Measurements from ENCODE around the gene IQSEC1. TPM values are rescaled to one million over a fixed set of nuclear protein-coding genes. Genes with fewer than 3 reads are reported as not detected.

IQSEC1 gene
- total RNA-seq, 1 donor: 22.1 TPM

GRCh38 chr3:13058346-13059120 lies 14.7 kb downstream of the IQSEC1 start:
- no peak overlapping the region for H3K27ac ChIP-seq (ENCODE audit: low read depth, low read length)
- H3K27me3 ChIP-seq (ENCODE audit: insufficient read depth, low read length): peaks cover 7% of the 10 kb centered on the region

DNA sequence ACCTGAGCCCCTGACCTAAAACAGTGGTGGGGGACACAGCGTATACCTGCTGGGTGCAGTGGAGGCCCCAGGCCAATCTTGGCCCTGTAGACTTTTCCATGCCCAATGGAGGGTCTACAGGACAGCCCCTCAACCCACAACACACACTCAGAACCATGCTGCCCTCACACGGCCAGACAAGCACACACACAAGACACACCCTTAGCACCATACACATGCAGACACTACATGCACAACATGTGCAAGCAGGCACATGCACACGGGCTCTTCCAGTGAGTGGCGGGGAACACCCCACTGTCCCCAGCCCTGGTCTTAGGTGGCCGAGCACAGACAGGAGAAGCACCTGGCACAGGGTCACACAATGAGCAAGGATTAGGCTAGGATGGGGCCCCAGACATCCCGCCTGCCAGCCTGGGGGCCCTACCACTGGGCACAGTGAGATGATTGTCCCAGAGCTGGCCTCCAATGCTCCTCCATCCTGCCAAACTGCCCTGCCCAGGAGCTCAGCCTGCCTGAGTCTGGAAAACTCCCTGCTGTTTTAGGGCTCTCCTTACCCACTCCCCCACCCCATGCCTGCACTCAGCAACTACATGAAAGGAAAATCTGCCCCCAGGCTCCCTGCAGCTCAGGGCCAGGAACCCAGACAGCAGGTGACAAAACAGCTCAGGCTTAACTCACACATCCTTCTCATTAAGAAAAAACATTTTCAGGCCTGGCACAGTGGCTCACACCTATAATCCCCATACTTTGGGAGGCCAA lies 15.8 kb downstream of the IQSEC1 start:
- Histone ChIP-seq H3K4me3 (ENCODE audit: insufficient read depth, low read length) (no peak overlapping the region), H2AFZ (ENCODE audit: low read length) (no peak overlapping the region), H3K4me1 (ENCODE audit: insufficient read depth, low read length) (no peaks in the 10 kb centered on the region), H3K4me2 (ENCODE audit: insufficient read depth, low read length) (no peak overlapping the region), H4K20me1 (ENCODE audit: insufficient read depth, low read length) (no peaks in the 10 kb centered on the region), H3K36me3 (ENCODE audit: insufficient read depth, low read length) (no peaks in the 10 kb centered on the region), H3K9me3 (ENCODE audit: low read depth, low read length) (no peaks in the 10 kb centered on the region), H3K27ac (ENCODE audit: low read depth, low read length) (no peak overlapping the region), H3K27me3 (ENCODE audit: insufficient read depth, low read length) (peaks cover 16% of the 10 kb centered on the region), H3K79me2 (ENCODE audit: insufficient read depth, low read length) (no peaks in the 10 kb centered on the region)
- no peak for DNase-seq (ENCODE audit: insufficient read length, low spot score, missing footprints)
- TF ChIP-seq CTCF (IDR thresholded peaks at IDR 0.05; ENCODE audit: extremely low read depth, low read depth, low read length): no peak

More at GRCh38 chr3:13058346-13059120, 14.7 kb downstream of the IQSEC1 start:
- no peaks in the 10 kb centered on the region for H3K36me3 ChIP-seq (ENCODE audit: insufficient read depth, low read length)
- H2AFZ ChIP-seq (ENCODE audit: low read length): no peak overlapping the region
- H3K4me1 ChIP-seq (ENCODE audit: insufficient read depth, low read length): no peaks in the 10 kb centered on the region
- no peak overlapping the region for H3K4me2 ChIP-seq (ENCODE audit: insufficient read depth, low read length)
- TF ChIP-seq CTCF (IDR thresholded peaks at IDR 0.05; ENCODE audit: extremely low read depth, low read depth, low read length): no peak
- H3K79me2 ChIP-seq (ENCODE audit: insufficient read depth, low read length): no peaks in the 10 kb centered on the region
- DNase-seq (ENCODE audit: insufficient read length, low spot score, missing footprints): no peak
- no peaks in the 10 kb centered on the region for H4K20me1 ChIP-seq (ENCODE audit: insufficient read depth, low read length)
- no peaks in the 10 kb centered on the region for H3K9me3 ChIP-seq (ENCODE audit: low read depth, low read length)
- no peak overlapping the region for H3K4me3 ChIP-seq (ENCODE audit: insufficient read depth, low read length)

GRCh38 chr3:13055634-13056033 lies 17.6 kb downstream of the IQSEC1 start:
- Histone ChIP-seq H3K79me2 (ENCODE audit: insufficient read depth, low read length) (no peaks in the 10 kb centered on the region), H3K9me3 (ENCODE audit: low read depth, low read length) (no peaks in the 10 kb centered on the region), H4K20me1 (ENCODE audit: insufficient read depth, low read length) (no peaks in the 10 kb centered on the region), H2AFZ (ENCODE audit: low read length) (no peak overlapping the region), H3K36me3 (ENCODE audit: insufficient read depth, low read length) (no peaks in the 10 kb centered on the region), H3K4me1 (ENCODE audit: insufficient read depth, low read length) (no peaks in the 10 kb centered on the region), H3K4me3 (ENCODE audit: insufficient read depth, low read length) (no peak overlapping the region), H3K4me2 (ENCODE audit: insufficient read depth, low read length) (no peak overlapping the region), H3K27me3 (ENCODE audit: insufficient read depth, low read length) (peaks cover 20% of the 10 kb centered on the region), H3K27ac (ENCODE audit: low read depth, low read length) (no peak overlapping the region)
- no peak for DNase-seq (ENCODE audit: insufficient read length, low spot score, missing footprints)
- TF ChIP-seq CTCF (IDR thresholded peaks at IDR 0.05; ENCODE audit: extremely low read depth, low read depth, low read length): no peak
